Fibroblast of skin of right biceps (primary cell): Measurements from ENCODE around the gene RFTN1.

Experiments
- DNase-seq: peaks from one replicate; pipeline ENCODE4 v3.0.0-alpha.2; 2013

The RFTN1 gene

DNA sequence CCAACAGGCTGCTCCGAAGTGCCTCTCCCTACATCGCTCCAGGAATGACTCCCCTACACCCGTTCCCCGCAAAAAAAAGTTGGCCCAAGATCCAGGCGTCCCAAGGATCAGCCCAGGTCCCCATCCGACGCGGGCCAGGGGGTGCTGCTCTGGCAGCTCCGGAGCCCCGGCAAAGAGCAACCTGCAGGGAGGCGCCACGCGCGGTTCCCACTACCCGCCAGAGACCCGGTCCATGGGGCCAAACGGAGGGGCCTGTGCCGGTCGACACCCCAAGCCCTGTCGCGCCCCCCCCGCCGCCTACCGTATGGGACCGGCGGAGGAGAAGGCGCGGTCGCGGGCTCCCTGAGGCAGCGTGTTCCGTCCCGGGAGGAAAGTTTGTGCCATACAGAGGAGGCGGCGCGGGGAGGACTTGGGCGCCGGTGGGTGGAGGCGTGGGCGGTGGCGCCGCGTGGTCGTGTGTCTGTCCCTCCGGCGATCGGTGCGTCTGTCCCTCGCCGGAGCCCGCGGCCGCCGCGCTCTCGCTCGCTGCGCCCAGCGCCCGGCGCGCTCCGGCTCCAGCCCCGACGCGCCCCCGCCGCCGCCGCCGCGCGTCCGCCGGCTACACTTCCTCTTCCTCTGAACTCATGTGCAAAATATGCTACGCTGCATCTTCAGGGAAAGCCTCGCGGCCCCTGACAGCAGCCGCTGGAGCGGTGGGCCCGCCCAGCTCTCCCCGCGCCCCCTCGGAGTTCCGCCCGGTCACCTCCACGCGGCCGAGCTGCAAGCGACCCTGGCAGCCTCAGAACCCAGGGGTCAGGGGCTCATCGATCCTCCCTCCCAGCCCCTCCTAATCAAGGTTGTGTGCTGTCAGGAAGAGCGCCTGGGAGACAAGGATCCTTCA lies at the start of gene RFTN1:
Gene RFTN1, minus strand, starts transcription at position 559 of the 880 bp plus-strand sequence. CDS start 19,830 bp downstream, outside the sequence.
- DNase-seq: peak; percentile 81

DNA sequence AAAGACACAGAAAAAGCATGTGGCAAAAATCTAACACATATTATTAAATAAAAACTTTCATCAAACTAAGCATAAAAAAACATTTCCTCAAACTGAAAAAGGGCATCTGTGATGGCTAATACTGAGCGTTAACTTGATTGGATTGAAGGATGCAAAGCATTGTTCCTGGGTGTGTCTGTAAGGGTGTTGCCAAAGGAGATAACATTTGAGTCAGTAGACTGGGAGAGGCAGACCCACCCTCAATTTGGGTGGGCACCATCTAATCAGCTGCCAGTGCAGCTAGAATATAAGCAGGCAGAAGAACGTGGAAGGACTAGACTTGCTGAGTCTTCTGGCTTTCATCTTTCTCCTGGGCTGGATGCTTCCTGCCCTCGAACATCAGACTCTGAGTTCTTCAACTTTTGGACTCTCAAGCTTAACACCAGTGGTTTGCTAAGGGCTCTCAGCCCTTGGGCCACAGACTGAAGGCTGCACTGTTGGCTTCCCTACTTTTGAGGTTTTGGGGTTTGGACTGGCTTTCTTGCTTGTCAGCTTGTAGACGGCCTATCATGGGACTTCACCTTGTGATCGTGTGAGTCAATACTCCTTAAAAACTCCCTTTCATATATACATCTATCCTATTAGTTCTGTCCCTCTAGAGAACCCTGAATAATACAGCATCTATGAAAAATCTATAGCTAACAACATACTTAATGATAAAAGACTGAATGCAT lies 46.3 kb upstream of the RFTN1 start:
- DNase-seq: no peak

DNA sequence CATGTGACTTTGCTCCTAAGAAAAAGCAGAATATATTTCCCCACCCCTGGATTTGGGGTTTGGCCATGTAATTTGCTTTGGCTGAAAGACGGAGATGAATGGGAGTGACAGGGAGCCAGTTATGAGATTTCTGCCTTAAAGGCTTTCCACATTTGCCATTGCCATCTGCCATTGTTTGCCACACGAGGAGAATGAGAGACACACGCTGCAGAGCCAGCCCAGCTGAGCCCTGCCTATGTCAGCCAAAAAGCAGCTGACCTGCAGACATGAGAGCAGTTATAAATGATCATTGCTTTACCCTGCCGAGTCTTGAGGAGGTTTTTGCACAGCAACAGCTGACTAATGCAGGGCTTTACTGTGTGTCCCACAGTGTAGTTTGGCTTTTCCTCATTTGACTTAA lies 40.6 kb upstream of the RFTN1 start:
- DNase-seq: no peak

DNA sequence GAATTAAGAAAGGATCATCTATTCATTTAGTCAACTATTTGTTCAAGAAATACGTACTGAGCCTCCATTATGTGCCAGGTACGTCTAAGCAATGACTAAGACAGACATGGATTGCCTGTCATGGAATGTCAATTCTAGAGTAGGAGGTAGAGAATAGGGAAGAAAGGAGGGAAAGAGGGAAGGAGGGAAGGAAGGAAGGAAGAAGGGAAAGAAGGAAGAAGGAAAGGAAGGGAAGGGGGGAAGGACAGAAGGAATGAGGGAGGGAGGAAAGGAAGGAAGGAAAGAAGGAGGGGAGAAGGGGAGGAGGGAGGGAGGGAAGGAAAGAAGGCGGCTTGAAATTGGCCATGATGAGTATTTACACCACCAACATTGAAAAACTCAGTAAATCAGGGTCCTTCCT lies 39.3 kb upstream of the RFTN1 start:
- no peak for DNase-seq

- DNase-seq: no peak
Measured at GRCh38 chr3:16551342-16551976, 38.0 kb upstream of the RFTN1 start.

GRCh38 chr3:16550676-16551341 lies 37.3 kb upstream of the RFTN1 start:
- peak; percentile 89 for DNase-seq

- DNase-seq: no peak
Measured at GRCh38 chr3:16550305-16550675, 36.8 kb upstream of the RFTN1 start.

DNA sequence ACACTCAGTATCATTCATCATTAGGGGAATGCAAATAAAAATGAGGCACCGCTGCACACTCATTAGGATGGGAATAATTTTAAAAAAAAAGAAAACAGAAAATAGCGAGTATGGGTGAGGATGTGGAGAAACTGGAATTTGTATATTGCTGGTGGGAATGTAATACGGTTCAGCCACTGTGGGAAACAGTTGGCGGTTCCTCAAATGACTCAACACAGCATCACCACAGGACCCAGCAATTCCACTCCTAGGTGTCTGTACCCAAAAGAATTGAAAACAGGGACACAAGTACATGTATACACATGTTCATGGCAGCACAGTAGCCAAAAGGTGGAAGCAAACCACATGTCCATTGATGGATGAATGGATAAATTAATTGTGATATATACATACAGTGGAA lies 35.2 kb upstream of the RFTN1 start:
- DNase-seq: peak; percentile 84

DNA sequence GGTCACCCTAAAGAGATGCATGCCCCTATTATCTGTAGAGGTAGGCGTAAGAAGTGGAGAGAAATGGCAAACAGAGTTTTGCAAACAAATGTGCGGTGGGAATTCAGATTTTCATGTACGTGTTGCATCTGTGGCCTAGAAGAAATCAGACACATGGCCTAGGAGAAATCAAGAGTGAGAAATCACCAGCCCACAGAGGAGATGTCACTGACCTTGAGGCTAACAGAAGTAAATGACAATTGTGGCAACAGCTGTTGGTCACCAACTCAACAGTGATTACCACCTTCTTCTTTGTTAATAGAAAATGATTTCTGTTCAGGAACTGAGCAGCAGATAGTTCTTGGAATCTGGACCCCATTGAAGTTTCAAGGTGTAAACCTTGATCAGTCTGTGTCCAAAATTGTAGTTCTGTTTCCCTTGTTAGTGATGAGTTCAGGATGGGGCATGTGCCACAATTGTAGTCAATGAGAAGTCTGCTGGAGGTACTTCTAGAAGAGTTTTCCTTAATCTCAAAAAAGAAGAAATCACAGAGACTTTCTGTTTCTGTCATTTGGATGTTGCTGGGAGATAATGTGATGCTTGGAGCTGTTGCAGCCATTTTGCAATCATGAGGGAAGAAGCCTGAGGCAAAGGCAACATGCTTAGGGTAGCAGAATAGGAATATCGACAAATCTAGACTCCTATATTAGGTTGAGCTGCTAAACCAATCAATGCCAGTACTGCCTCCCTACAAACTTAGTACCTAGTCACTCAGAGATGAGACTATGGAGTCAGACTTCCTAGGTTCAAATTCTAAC lies 34.3 kb upstream of the RFTN1 start:
- DNase-seq: no peak

DNA sequence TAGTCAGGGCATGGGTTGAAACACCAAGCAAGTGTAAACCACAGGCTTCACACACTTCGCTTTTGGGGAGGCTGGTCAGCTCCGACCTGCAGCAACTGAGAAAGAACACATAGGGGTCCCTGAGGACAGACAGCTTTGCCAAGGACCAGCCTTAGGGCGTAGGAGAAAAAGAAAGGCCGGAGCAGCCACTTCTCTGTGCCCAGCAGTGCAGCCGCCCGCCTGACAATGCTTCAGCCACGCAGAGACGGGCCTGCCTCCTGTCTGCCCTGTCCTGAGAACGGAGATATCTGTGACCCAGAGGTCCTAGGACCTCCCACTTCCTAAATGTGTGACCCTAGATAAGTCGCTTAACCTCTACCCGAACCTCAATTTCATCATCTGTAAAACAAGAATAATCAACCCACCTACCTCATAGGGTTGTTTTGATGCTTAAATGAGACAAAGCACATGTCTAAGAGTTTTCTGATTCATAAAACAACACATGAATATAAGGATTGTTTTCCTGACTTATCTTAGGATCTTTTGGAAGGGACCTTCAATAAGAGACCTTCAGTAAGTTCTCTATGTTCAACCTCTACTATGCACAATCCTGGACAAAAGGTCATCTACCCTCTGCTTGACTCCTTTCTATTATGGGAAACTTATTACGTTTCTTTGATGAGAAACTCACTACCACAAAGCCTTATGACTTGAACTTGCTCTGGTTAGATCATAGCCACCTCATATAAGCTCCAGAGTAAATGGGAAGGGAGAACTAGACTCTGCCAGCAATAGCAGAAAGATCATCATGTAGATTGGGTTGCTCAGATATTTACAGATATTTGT lies 32.9 kb upstream of the RFTN1 start:
- no peak for DNase-seq

GRCh38 chr3:16545413-16546185 lies 32.1 kb upstream of the RFTN1 start:
- no peak for DNase-seq

DNA sequence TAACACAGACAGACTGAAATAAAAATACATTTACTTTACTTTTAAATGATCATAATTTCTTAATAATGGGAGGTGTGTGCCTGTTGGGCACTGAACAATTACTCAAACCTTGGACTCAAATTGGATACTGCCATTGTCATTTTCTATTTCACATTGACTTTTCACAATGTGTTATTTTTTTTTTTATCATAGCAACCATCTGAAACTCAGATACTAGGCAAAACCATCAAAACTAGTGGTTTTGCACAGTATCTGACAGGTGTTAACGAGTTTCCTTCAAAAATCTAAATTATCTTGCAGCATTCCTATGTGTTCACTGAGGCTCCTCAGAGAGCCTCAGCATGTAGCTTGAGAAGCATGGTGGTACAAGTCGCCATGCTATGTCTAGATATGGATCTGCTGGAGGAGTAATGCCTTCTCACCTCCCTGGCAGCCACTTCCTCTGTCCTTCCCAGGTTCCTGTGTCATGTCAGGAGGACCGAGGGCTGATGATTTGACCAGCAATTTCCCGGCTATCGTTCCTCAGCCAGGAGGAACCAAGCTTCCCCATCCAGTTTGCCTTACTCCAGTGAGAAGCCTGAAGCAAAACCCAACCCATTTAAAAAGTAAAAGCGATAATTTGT lies 29.9 kb upstream of the RFTN1 start:
- no peak for DNase-seq

DNA sequence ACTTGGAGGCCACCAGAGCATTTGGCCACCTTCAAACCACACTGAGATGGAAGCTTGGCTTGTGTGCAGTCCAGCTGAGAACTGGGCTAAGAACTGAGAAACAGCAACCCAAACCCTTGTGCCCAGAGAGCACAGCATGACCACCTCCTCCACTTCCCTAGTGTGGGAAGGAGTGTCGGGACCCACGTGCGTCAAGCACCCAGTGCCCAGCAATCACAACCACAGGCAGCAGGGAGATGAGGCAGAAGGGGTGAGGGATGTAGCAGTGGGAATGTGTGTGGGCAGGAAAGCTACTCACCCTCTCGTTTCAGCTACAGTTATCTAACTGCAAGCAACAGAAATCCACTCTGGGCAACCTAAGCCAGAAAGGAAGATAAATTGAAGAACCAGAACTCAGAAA lies 25.0 kb upstream of the RFTN1 start:
- DNase-seq: no peak

DNA sequence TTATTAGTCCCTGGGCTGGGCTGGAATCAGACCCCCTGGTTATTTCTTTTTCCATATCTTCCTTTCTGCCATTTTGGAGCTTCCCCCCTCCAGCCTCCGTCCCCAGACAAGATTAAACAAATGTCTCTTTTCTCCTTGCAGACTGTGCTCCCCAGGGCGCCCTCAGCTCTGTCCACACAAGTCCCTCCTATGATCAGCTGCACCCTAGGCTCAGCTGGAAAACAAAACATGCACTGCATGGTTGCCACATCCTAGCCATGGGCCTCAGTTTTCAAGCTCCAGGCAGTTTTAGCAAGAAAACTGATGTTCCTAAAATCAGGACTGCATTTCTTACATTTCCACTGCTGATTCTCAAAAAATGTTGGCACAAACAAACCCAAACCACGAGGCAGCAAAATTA lies 23.5 kb upstream of the RFTN1 start:
- no peak for DNase-seq

- no peak for DNase-seq
Measured at GRCh38 chr3:16536344-16536663, 22.8 kb upstream of the RFTN1 start.

GRCh38 chr3:16534640-16535262 lies 21.3 kb upstream of the RFTN1 start:
- no peak for DNase-seq

- peak; percentile 9 for DNase-seq
Measured at GRCh38 chr3:16533928-16534574, 20.6 kb upstream of the RFTN1 start.

DNA sequence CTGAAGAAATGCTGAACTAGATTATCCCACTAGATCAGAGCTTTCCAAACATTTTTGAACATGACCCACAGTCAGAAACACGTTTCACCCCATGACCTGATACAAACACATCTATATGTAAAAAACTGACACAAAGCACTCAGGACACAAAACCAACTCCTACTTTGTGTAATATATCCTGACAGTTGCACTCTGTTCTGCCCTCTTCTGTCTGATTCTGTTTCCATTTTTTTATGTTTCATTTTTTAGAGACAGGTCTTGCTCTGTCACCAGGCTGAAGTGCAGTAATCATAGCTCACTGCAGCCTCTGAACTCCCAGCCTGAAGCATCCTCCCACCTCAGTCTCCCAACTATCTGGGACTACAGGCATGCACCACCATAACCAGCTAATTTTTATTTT lies 15.8 kb upstream of the RFTN1 start:
- no peak for DNase-seq

DNA sequence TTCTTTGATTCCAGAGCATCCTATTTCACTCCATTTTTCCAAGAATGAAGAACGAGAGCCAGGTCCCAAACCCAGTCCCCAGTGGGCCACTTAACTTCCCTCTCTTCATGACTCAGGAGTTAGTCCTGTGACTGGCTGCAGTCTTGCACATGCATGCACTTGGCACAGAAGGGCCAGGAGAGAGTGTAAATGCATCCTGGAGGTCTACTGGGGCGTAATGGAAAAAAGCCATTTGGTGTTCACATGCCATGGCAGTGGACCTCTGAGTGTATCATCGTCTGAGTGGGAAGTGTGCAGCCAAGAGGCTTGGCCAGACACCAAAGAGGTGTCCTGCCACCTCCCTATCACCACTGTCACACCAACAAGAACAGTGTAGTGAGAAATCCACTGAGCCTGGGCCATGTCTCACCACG lies 15.1 kb upstream of the RFTN1 start:
- peak; percentile 57 for DNase-seq
